B cell (primary cell): ENCODE data around the gene ASTN2. TPM values are rescaled to one million over a fixed set of nuclear protein-coding genes. Genes with fewer than 3 reads are reported as not detected.

Source experiments
- ATAC-seq: fragments of 200-7000 bp; cut with Tn5 transposase; one replicate; pipeline ENCODE4 v1.10.0; 2021; ENCODE audit warnings: low read depth, mild to moderate bottlenecking, moderate number of reproducible peaks, moderate library complexity
- CTCF ChIA-PET: fragments of 350-600 bp; sonication (Branson Sonifier 250); formaldehyde crosslinking; loops from one replicate; lab custom pipeline; 2021; ENCODE audit warnings: antibody characterized with exemption, inconsistent platforms; lab: Charles Lee
- POLR2A ChIA-PET: fragments of 350-600 bp; sonication (Branson Sonifier 250); formaldehyde crosslinking; loops from one replicate; lab custom pipeline; 2021; ENCODE audit warnings: antibody characterized with exemption; lab: Charles Lee
- DNase-seq: peaks from one replicate; pipeline ENCODE4 v3.0.0; 2013
- H2AFZ ChIP-seq: 2 replicates; pipeline ENCODE4 v1.6.1; 2012; ENCODE audit warnings: mild to moderate bottlenecking, low read depth, low read length; ENCODE audit not compliant: insufficient read depth, poor library complexity, severe bottlenecking
- H3K27ac ChIP-seq, 2 donors: 1 replicate in 1 of 2; 2 replicates in 1 of 2; pipeline ENCODE4 v1.5.1; 2012 to 2013; ENCODE audit warnings: low read length in 2 of 2, mild to moderate bottlenecking in 2 of 2, moderate library complexity in 1 of 2
- H3K27me3 ChIP-seq, 4 experiments: fragments of 200-600 bp in 1 of 4; sonication (generic) in 1 of 4; replicated peaks in 1 of 4; 1 replicate in 2 of 4; 2 replicates in 2 of 4; pipeline versions ENCODE4 v1.6.1 to v1.7.0; 2013 to 2016; ENCODE audit warnings: low read length in 3 of 4, mild to moderate bottlenecking in 2 of 4, mixed read lengths in 1 of 4, moderate library complexity in 1 of 4; ENCODE audit not compliant: insufficient read depth in 4 of 4, control insufficient read depth in 3 of 4; ENCODE audit errors: control extremely low read depth in 1 of 4
- H3K36me3 ChIP-seq, 2 experiments: replicated peaks in 1 of 2; 1 replicate in 1 of 2; 2 replicates in 1 of 2; pipeline versions ENCODE4 v1.6.1 to v1.7.1; 2013; ENCODE audit warnings: low read length in 1 of 2; ENCODE audit not compliant: insufficient read depth in 2 of 2, control insufficient read depth in 1 of 2; ENCODE audit errors: control extremely low read depth in 1 of 2, extremely low read depth in 1 of 2
- H3K4me1 ChIP-seq, 2 donors: fragments of 200-600 bp in 1 of 2; sonication (generic) in 1 of 2; 1 replicate in 1 of 2; 2 replicates in 1 of 2; pipeline versions ENCODE4 v1.5.1 to v1.6.1; 2013 to 2017; ENCODE audit warnings: low read length in 2 of 2; ENCODE audit not compliant: control insufficient read depth in 2 of 2, insufficient read depth in 2 of 2
- H3K4me2 ChIP-seq: replicated peaks from 2 replicates; pipeline ENCODE3; 2012; ENCODE audit warnings: mild to moderate bottlenecking, low read depth, low read length; ENCODE audit not compliant: poor library complexity, severe bottlenecking
- H3K4me3 ChIP-seq, 5 experiments: fragments of 200-600 bp in 1 of 5; sonication (generic) in 1 of 5; 1 replicate in 3 of 5; 2 replicates in 2 of 5; pipeline versions ENCODE4 v1.5.1 to v1.7.0; 2011 to 2016; ENCODE audit warnings: low read length in 4 of 5, mild to moderate bottlenecking in 4 of 5, low read depth in 2 of 5, control low read depth in 1 of 5, moderate library complexity in 1 of 5; ENCODE audit not compliant: insufficient read depth in 1 of 5; ENCODE audit errors: control extremely low read depth in 1 of 5, extremely low read depth in 1 of 5
- H3K79me2 ChIP-seq: fragments of 200-600 bp; sonication (generic); one replicate; pipeline ENCODE4 v1.6.0; 2016; ENCODE audit warnings: low read length; ENCODE audit not compliant: control insufficient read depth, insufficient read depth
- H3K9ac ChIP-seq: fragments of 200-600 bp; sonication (generic); 2 replicates; pipeline ENCODE4 v1.6.1; 2017; ENCODE audit warnings: mild to moderate bottlenecking, low read length, moderate library complexity
- H3K9me3 ChIP-seq, 3 donors: one replicate each; pipeline versions ENCODE4 v1.6.1 to v1.7.1; 2013; ENCODE audit warnings: low read length in 2 of 3; ENCODE audit not compliant: control insufficient read depth in 2 of 3, insufficient read depth in 1 of 3; ENCODE audit errors: control extremely low read depth in 1 of 3
- H4K20me1 ChIP-seq: 2 replicates; pipeline ENCODE4 v1.6.0; 2012; ENCODE audit warnings: mild to moderate bottlenecking, low read length; ENCODE audit not compliant: insufficient read depth, control insufficient read depth, poor library complexity, severe bottlenecking
- H3K27ac Mint-ChIP-seq: one replicate; pipeline ENCODE4 v1.8.0; 2021; ENCODE audit warnings: mixed read lengths
- H3K27me3 Mint-ChIP-seq: one replicate; pipeline ENCODE4 v1.8.0; 2021; ENCODE audit warnings: mixed read lengths
- H3K4me1 Mint-ChIP-seq: one replicate; pipeline ENCODE4 v1.8.0; 2021; ENCODE audit warnings: mixed read lengths
- H3K4me3 Mint-ChIP-seq: one replicate; pipeline ENCODE4 v1.8.0; 2021; ENCODE audit warnings: mixed read lengths
- H3K9me3 Mint-ChIP-seq: one replicate; pipeline ENCODE4 v1.8.0; 2022; ENCODE audit warnings: mixed read lengths; ENCODE audit not compliant: insufficient read depth
- EZH2 ChIP-seq: IDR thresholded peaks from 2 replicates; pipeline ENCODE4 v1.6.1; 2012; ENCODE audit warnings: borderline replicate concordance, low read depth, mild to moderate bottlenecking, moderate library complexity, low read length; ENCODE audit not compliant: insufficient read depth, poor library complexity, severe bottlenecking
- WGBS: methylation state at CpG from one replicate; pipeline ENCODE4 v1.1.5; 2013; ENCODE audit warnings: missing lambda C conversion rate; ENCODE audit not compliant: insufficient coverage; 5-methylcytosine and 5-hydroxymethylcytosine counted together
- intact Hi-C: fragments of 100-400 bp; cut with micrococcal nuclease; formaldehyde crosslinking; loops from one replicate; pipeline ENCODE4 v1.10.0; 2022
- polyA plus RNA-seq: library from polyadenylated mRNA; depleted of rRNA; stranded (reverse); fragments of >200 nt; gene quantifications from 2 replicates; pipeline ENCODE4 v1.2.3, GENCODE V29; 2012
- total RNA-seq, 2 donors: library from RNA; stranded (reverse); fragments of 120-200 nt in 1 of 2; gene quantifications; 1 replicate in 1 of 2; 2 replicates in 1 of 2; pipeline versions ENCODE4 v1.2.3 to v1.2.4, GENCODE V29; 2013 to 2022
- TF ChIP-seq, protein P1 (sequence below): fragments of 200-600 bp; IDR thresholded peaks from one replicate; pipeline ENCODE4 v1.8.0; 2022; ENCODE audit warnings: antibody characterized with exemption, mild to moderate bottlenecking

The ASTN2 gene
- total and polyA plus RNA-seq, 2 donors (not counting 1 experiment from before 2014, with no cell fraction given), result 1.2 to 3.6 TPM

DNA sequence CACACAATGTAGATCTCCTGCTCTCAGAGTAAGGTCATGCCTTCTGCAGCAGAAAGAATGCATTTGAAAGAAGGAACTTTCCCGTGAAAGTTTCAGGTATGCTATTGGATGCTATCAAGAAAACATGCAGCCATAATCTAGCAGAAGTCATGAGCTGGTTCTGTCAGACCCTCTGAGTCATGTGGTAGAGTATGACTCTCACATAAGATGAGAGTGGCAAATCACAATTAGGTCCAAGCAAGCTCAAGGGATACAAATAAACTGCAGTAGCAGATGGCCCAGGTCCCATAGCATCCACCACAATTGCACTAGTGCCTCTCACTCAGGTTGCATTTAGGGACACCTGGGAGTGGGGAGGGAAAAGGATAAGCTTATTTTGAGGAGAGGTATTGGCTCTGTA lies 292.8 kb downstream of the ASTN2 start:
- H3K27ac ChIP-seq, result no peak overlapping the region
- ATAC-seq, result no peak
- TF ChIP-seq, protein P1, sequence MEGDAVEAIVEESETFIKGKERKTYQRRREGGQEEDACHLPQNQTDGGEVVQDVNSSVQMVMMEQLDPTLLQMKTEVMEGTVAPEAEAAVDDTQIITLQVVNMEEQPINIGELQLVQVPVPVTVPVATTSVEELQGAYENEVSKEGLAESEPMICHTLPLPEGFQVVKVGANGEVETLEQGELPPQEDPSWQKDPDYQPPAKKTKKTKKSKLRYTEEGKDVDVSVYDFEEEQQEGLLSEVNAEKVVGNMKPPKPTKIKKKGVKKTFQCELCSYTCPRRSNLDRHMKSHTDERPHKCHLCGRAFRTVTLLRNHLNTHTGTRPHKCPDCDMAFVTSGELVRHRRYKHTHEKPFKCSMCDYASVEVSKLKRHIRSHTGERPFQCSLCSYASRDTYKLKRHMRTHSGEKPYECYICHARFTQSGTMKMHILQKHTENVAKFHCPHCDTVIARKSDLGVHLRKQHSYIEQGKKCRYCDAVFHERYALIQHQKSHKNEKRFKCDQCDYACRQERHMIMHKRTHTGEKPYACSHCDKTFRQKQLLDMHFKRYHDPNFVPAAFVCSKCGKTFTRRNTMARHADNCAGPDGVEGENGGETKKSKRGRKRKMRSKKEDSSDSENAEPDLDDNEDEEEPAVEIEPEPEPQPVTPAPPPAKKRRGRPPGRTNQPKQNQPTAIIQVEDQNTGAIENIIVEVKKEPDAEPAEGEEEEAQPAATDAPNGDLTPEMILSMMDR, result no peak
- intact Hi-C loops, result no loop called here
- H3K36me3 ChIP-seq, result no peaks in the 10 kb centered on the region
- no peak overlapping the region for H2AFZ ChIP-seq
- no peaks in the 10 kb centered on the region for H4K20me1 ChIP-seq
- no peaks in the 10 kb centered on the region for H3K4me1 Mint-ChIP-seq
- H3K9me3 Mint-ChIP-seq, result peaks cover 2% of the 10 kb centered on the region
- no peak overlapping the region for H3K27ac Mint-ChIP-seq
- H3K27me3 Mint-ChIP-seq, result no peaks in the 10 kb centered on the region
- H3K9me3 ChIP-seq, result no peaks in the 10 kb centered on the region
- H3K79me2 ChIP-seq, result no peaks in the 10 kb centered on the region
- no peak overlapping the region for H3K4me3 Mint-ChIP-seq
- POLR2A ChIA-PET, result no interaction called here
- H3K4me1 ChIP-seq, result no peaks in the 10 kb centered on the region
- H3K4me2 ChIP-seq, result no peak overlapping the region
- DNase-seq, result no peak
- CTCF ChIA-PET, result no interaction called here
- no peak overlapping the region for H3K9ac ChIP-seq
- no peak overlapping the region for H3K4me3 ChIP-seq
- WGBS, result 83% methylated on average over 1 of the region's 1 CpG
- H3K27me3 ChIP-seq, result no peaks in the 10 kb centered on the region

DNA sequence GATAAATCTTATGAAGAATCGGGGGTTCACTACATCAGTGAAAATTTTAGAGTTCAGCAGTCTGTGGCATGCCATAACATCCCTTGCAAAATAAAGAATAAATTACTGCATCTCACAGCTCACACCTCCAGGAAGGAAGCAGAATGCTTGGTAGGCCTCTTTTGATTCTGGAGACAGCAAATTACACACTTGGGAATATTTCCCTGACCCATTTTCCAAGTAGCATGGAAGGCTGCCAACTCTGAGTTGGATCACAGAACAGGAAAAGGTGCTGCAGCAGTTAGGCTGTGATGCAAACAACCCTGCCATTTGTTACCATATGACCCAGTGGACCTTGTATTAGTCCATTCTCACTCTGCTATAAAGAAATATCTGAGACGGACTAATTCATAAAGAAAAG lies 293.5 kb downstream of the ASTN2 start:
- H3K27me3 ChIP-seq, result no peaks in the 10 kb centered on the region
- no peaks in the 10 kb centered on the region for H3K9me3 ChIP-seq
- no peak overlapping the region for H3K4me2 ChIP-seq
- no peaks in the 10 kb centered on the region for H3K4me1 Mint-ChIP-seq
- ChIA-PET CTCF (no interaction called here), POLR2A (no interaction called here)
- H3K4me1 ChIP-seq, result no peaks in the 10 kb centered on the region
- no peaks in the 10 kb centered on the region for H3K79me2 ChIP-seq
- H3K27me3 Mint-ChIP-seq, result no peaks in the 10 kb centered on the region
- ATAC-seq, result no peak
- no CpG with 5 or more reads among the region's 2 CpGs for WGBS
- no peaks in the 10 kb centered on the region for H3K36me3 ChIP-seq
- H3K4me3 ChIP-seq, result no peak overlapping the region
- intact Hi-C loops, result no loop called here
- H2AFZ ChIP-seq, result no peak overlapping the region
- peaks cover 2% of the 10 kb centered on the region for H3K9me3 Mint-ChIP-seq
- no peaks in the 10 kb centered on the region for H4K20me1 ChIP-seq
- H3K9ac ChIP-seq, result no peak overlapping the region
- DNase-seq, result no peak
- H3K27ac Mint-ChIP-seq, result no peak overlapping the region
- no peak for TF ChIP-seq EZH2
- TF ChIP-seq, protein P1, result no peak
- H3K4me3 Mint-ChIP-seq, result no peak overlapping the region
- H3K27ac ChIP-seq, result no peak overlapping the region
